Suprapubic skin (tissue), 4 donors: ENCODE results near the gene MT1E.

Experiments
- CTCF ChIP-seq, 2 donors: fragments of 200-600 bp in 1 of 2; fragments of 450-650 bp in 1 of 2; sonication (generic) in 1 of 2; IDR thresholded peaks; one replicate each; pipeline ENCODE4 v1.5.1; 2016 to 2019; ENCODE audit warnings: antibody characterized with exemption in 2 of 2, mild to moderate bottlenecking in 1 of 2, moderate library complexity in 1 of 2
- POLR2A ChIP-seq, 2 donors: fragments of 450-650 bp; IDR thresholded peaks; one replicate each; pipeline ENCODE4 v1.6.1; 2017; ENCODE audit warnings: antibody characterized with exemption in 2 of 2, mild to moderate bottlenecking in 2 of 2, moderate library complexity in 2 of 2
- POLR2AphosphoS5 ChIP-seq, 3 donors: sonication (generic); formaldehyde crosslinking; IDR thresholded peaks; one replicate each; pipeline ENCODE4 v1.6.1; 2017; ENCODE audit warnings: antibody characterized with exemption in 3 of 3

DNA sequence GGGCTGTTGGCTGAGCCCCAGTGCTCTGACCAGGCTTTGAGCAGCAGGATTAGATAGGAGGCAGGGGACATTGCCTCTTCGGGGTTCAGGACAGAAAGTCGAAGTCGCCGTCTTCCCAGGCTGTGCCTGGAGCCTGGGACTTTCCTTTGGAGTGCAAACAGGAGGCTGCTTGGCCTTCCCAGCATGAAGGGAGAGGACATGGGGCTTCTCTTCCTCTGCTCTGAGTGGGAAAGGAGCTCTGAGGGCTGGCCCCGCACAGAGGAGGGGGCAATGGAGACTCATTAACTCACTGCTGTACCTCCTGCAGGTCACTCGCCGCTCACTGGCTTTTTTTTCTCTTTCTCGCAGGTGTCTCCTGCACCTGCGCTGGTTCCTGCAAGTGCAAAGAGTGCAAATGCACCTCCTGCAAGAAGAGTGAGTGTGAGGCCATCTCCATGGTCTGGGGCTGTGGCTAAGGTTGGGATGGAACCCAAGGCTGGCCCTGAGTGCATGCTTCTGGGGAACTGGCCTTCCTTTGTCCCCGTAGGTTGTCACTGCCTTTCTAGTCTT is 32.8 kb downstream of the MT1E start:
- TF ChIP-seq CTCF (IDR thresholded peaks at IDR 0.05) (no peak), POLR2AphosphoS5 (IDR thresholded peaks at IDR 0.05) (no peak), POLR2A (IDR thresholded peaks at IDR 0.05) (no peak)
